Breast epithelium (tissue), 3 donors: ENCODE measurements around the gene SPTLC2.

Experiments
- CTCF ChIP-seq, 3 donors: fragments of 450-650 bp; IDR thresholded peaks; one replicate each; pipeline ENCODE4 v1.5.1; 2016 to 2017; ENCODE audit warnings: antibody characterized with exemption in 3 of 3, mild to moderate bottlenecking in 3 of 3, moderate library complexity in 3 of 3
- POLR2A ChIP-seq: fragments of 450-650 bp; IDR thresholded peaks from one replicate; pipeline ENCODE4 v1.6.1; 2016; ENCODE audit warnings: antibody characterized with exemption, mild to moderate bottlenecking, moderate library complexity

- TF ChIP-seq CTCF (IDR thresholded peaks at IDR 0.05) (no peak), POLR2A (no peak)
Measured at GRCh38 chr14:77601846-77602619, 14.4 kb downstream of the SPTLC2 start.
